GM12801 (cell line): ENCODE results near the gene PBX3.

Experiments used
- TF ChIP-seq, protein P1 (sequence below): IDR thresholded peaks from one replicate; pipeline ENCODE4 v1.5.1; 2011; ENCODE audit warnings: control low read depth; ENCODE audit not compliant: insufficient read length; ENCODE audit errors: extremely low read depth

PBX3 gene

GRCh38 chr9:125744616-125745015 lies 2.6 kb upstream of the PBX3 start:
- TF ChIP-seq, protein P1, sequence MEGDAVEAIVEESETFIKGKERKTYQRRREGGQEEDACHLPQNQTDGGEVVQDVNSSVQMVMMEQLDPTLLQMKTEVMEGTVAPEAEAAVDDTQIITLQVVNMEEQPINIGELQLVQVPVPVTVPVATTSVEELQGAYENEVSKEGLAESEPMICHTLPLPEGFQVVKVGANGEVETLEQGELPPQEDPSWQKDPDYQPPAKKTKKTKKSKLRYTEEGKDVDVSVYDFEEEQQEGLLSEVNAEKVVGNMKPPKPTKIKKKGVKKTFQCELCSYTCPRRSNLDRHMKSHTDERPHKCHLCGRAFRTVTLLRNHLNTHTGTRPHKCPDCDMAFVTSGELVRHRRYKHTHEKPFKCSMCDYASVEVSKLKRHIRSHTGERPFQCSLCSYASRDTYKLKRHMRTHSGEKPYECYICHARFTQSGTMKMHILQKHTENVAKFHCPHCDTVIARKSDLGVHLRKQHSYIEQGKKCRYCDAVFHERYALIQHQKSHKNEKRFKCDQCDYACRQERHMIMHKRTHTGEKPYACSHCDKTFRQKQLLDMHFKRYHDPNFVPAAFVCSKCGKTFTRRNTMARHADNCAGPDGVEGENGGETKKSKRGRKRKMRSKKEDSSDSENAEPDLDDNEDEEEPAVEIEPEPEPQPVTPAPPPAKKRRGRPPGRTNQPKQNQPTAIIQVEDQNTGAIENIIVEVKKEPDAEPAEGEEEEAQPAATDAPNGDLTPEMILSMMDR: no peak

DNA sequence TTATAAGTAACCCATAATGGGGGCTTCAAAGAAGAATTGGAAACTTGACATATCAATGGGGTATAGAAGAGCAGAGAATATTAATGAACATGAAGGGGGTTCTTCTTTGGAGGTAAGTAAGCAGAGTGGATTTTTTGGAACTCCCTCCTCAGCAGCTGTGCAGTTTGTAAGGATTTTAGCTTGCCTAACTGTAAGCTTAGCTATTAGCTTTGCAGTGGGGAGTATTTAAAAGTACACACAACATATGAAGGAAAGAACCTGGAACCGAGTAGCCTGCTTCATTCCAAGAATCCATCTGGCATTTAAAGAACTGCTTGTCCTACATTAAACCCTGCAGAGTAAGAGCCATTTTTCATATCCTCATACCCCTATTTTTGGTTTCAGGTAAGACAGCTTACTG lies 2.2 kb upstream of the PBX3 start:
- TF ChIP-seq, protein P1: no peak

DNA sequence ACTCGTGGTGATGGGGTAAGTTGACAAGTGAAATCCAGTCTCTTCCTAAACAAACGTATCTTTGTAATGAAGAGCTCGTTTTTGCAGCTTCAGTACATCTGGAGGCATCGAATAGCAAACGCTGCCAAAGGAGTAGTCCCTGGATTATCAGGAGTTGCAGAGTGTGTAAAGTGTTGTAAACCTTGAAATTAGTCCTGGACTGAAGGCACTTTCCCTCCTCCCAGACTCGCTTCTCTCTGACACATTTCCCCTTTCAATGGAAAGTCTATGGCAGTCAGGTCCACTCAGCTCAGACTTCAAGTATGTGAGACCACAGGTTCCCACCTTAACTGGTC lies 1.5 kb upstream of the PBX3 start:
- TF ChIP-seq, protein P1: no peak

GRCh38 chr9:125746017-125746773 lies 978 bp upstream of the PBX3 start:
- TF ChIP-seq, protein P1: no peak

- TF ChIP-seq, protein P1: no peak
These were observed 460 bp upstream of the PBX3 start for GRCh38 chr9:125746774-125747052.

DNA sequence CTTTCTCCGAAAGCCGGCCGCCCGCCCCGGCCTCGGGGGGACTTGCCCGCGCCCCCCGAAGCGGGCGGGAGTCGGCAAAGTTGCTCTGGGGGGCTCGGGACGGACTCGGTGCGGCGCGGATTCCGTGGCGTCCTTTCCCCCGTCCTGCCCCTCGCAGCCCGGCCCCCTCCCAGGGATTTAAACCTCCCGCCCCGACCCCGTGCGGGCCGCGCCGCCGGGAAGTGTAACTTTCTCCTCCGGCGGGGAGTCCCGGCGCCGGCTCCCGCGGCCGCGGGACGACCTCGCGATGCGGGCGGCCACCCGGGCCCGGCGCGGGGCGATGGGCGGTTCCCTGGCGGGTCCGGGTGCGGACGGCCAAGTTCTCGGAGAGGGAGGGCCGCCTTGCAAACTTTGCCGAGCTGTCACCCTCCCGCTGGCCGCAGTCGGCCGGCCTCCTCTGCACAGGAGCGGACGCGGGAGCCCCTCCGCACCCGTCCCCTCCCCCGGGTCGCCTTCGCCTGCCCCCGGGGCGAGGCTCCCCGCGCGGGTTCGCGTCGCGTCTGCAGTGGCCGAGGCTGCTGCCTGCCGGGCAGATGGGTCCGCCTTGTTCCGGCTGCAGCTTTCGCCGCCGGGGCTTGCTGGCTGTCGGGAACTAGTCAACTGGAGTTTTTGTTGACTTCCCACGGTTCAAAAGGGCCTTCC lies 732 bp downstream of the PBX3 start:
- TF ChIP-seq, protein P1: no peak

- TF ChIP-seq, protein P1: no peak
These were observed 1.4 kb downstream of the PBX3 start for GRCh38 chr9:125748446-125749099.
